ENCODE data around the gene FAM13B.

FAM13B gene

DNA sequence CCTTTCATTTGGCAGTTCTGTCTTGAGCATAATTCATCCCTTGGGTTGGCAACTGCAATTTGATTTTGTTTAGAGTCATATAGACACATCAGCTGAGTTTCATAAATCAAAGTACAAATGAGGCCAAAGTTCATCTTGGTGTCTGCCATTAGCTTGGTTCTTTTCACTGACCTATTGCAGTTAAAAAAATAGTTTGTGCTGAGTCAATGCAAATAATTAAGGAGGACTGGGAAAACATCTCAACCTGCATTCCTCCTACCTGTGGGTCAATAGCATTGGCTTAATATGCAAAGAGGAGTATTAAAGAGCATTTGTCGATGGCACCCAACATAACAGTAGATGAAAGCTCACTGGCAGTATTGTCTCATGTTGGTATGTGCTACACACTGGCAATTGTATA is 142.0 kb downstream of the FAM13B start:
- no peak for DNase-seq

DNA sequence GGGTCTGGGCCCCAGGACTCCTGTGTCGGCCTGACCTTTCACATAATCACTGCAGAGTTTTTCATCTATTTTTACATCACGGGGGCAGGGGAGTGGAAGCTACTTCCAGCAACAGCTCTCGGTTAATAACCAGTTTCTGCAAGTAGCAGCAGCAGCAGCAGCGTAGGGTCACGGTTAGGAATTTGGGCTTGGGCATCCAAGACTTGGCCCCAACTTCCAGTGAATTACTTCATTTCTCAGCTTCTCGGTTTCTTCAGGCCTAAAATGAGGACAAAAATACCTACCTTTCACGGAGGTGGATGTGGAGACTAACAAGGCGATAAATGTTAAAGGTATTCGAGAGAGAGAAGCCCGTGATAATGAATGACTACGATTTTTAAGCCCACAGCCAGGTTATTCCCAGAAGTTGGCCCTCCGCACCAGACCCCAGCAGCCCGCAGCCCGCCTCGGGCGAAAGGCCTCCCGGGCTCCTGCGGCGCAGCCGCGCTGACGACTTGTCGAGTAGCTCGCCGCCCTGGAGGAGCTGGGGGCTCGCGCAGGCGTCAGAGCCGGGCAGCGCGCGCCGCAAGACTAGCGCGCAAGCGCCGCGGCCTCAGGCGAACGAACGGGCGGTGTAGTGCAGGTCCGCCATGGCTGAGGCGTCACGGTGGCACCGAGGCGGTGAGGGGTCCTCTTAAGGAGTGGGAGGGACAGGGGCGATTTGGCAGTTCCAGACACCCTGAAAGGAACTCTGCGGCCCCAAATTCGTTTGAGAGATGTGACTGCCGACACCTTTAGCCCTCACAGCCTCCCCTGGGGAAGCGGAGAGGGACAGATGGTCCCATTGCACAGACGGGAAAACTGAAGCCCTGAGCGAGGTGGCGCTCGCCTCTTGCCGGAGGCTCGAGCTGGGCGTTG is 143.8 kb downstream of the FAM13B start, which contains the start of gene PKD2L2:
TSS of gene PKD2L2 (plus strand) at position 595 of the 897 bp plus-strand sequence. CDS start at position 630, 35 bp downstream.
- DNase-seq: no peak

DNA sequence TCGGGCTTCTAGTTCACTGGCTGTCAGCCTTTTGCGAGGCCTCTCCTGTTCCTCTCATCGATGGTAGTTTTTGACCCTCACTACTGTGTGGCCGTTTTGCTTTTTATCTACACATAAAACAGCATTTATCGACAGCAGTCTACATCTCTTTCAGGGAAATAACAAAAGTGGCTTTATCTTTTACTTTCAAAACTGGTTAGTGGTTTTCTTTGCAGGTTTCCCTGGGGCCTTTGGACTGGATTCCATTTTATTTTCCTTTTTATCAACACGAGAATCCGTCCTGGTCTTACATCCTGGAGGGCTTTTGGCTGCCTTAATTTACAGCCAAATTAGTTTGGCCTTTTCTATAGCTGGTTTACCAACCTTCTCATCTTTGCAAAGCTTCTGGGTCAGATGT is 144.4 kb downstream of the FAM13B start:
- DNase-seq: no peak

All from NCI-H2107 (cell line).